ENCODE measurements around the gene SETD6. TPM values are rescaled to one million over a fixed set of nuclear protein-coding genes. Genes with fewer than 3 reads are reported as not detected.
A peak's percentile ranks its signal among the peaks of the same experiment; 100 is the strongest.

SETD6 gene
- total RNA-seq, 1 donor from 2014 or later: 7.2 TPM

GRCh38 chr16:58507963-58508670, 7.2 kb upstream of the SETD6 start:
- DNase-seq (ENCODE audit: low read depth in 2 of 2): no peak

DNA sequence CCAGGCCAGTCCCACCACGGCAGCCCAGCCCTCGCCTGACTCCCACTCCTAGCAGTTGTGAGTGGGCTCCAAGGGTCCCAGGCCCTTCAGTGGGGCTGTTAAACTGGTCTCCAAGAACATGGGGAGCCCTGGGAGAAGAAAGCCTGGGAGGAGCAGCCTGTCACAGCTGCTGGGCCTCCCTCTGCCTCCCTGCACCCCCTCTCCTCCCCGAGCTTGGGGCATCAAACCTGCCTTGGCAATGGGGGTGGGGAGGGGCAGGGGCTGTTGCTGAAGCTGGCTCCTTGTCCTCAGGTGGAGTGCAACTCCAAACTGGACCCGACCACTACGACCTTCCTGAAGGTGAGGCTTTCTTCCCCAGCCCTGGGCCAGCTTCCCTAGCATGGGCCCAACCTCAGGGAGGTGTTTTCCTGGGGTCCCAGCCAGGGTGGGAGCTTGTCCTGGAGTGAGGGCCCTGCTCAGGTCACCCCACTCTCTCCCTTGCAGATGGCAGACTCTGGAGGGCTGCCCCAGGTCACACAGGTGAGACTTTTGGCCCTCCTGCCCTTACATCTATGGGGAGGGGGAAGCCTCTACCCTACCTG, 6.6 kb upstream of the SETD6 start:
- no peak for DNase-seq (ENCODE audit: low read depth in 2 of 2)

GRCh38 chr16:58509256-58510096, 5.8 kb upstream of the SETD6 start:
- DNase-seq (ENCODE audit: low read depth in 2 of 2): no peak

DNA sequence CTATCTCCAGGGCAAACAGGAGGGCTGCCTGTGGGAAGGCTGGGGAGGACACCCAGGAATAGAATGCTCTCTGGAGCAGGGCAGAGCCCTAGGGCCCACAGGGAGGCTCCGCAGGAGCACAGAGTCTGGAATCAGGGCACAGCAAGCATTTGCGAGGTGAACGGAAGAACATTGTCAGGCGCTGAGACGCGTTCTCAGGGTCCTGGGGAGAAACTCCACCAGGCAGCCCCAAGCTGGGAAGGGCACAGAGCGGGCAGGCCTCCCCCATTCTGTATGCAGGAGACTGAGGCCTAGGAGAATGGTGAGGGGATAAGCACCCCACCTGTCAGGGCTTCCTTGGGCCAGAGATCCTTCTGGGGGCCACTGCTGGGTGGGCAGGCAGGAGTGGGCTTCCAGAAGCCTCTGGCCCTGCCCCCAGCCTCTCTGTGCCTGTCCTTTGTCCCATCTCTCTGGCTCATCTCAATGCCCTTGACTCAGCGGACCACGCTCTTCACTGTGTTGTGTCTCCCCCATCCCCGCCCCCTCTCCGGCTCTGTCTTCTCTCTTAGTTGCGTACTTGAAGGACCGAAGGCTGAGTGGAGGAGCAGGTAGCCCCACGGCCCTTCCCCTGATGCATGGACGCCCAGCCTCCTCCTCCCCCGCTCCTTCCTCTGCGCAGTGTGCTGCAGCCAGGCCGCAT, 5.1 kb upstream of the SETD6 start:
- DNase-seq (ENCODE audit: low read depth in 2 of 2): no peak

GRCh38 chr16:58510776-58511628, 4.3 kb upstream of the SETD6 start:
- DNase-seq (ENCODE audit: low read depth in 2 of 2): no peak

GRCh38 chr16:58511933-58512815, 3.1 kb upstream of the SETD6 start:
- peak; percentile 31 to 71 for DNase-seq (ENCODE audit: low read depth in 2 of 2)

- DNase-seq (ENCODE audit: low read depth in 2 of 2): no peak
Observed at GRCh38 chr16:58513874-58514273, 1.4 kb upstream of the SETD6 start.

DNA sequence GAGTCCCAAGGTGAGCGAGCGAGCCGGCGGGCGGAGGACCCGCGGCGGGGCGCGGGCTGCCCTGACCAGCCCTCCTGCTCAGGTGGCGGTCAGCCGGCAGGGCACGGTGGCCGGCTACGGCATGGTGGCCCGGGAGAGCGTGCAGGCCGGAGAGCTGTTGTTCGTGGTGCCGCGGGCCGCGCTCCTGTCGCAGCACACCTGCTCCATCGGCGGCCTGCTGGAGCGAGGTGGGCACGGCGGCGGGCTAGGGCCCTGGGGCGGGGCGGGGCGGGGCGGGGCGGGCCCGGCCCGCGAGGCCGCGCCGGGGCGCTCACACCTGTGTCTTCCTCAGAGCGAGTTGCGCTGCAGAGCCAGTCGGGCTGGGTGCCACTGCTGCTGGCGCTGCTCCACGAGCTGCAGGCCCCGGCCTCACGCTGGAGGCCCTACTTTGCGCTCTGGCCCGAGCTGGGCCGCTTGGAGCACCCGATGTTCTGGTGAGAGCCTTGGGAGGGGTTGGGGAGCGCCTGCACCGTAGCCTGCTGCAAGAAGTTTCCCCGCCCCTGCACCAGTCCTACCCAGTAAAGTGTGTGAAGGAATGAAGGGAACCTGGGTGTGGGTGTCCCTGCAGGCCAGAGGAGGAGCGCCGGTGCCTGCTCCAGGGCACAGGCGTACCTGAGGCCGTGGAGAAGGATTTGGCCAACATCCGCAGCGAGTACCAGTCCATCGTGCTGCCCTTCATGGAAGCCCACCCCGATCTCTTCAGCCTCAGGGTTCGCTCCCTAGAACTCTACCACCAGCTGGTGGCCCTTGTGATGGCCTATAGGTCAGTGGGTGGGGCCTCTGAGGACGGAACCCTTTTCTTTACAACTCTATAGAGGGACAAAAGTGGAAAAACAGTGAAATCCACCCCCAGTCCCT, 802 bp downstream of the SETD6 start:
- no peak for DNase-seq (ENCODE audit: low read depth in 2 of 2)

- no peak for DNase-seq (ENCODE audit: low read depth in 2 of 2)
Observed at GRCh38 chr16:58516768-58517107, 1.4 kb downstream of the SETD6 start.

- DNase-seq (ENCODE audit: low read depth in 2 of 2): no peak
Observed at GRCh38 chr16:58518083-58518979, 3.0 kb downstream of the SETD6 start.

- no peak for DNase-seq (ENCODE audit: low read depth in 2 of 2)
Observed at GRCh38 chr16:58518980-58519368, 3.7 kb downstream of the SETD6 start.

DNA sequence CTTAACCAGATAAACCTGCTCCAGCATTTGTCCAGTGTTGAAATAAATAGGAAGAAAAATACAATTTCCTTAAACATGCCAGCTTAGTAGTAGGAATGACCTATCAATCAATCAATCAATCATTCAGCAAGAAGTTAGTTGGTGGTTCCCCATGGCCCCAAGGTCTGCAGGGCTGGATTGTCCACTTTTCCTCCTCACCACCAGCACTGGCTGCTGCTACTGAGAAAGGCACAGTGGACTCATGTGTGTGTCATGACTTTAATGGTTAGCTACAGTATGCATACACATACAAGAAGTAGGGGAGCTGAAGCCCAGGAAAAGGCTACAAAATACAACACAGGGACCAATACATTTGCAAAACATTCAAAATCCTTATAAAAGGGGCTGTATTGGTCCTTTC, 4.4 kb downstream of the SETD6 start:
- DNase-seq (ENCODE audit: low read depth in 2 of 2): no peak

GRCh38 chr16:58530179-58530578, 14.9 kb downstream of the SETD6 start:
- DNase-seq (ENCODE audit: low read depth in 2 of 2): no peak

DNA sequence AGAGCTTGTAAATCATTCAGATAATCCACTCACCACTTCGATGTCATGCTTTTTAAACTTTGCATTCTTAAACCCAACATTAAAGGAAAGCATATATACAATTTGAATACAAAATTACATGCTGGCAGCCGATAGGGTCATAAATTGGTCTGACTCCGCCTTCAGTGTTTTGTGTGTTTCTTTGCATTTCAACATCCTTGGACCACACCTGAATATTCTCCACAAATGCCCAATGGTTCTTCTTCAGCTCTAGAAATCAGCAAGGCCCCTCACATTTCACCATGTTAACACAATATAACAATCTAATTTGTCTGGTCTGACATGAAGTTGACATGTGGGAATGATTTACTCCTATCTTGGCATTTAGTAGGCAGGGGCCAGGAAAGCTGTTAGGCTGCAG, 17.1 kb downstream of the SETD6 start:
- no peak for DNase-seq (ENCODE audit: low read depth in 2 of 2)

DNA sequence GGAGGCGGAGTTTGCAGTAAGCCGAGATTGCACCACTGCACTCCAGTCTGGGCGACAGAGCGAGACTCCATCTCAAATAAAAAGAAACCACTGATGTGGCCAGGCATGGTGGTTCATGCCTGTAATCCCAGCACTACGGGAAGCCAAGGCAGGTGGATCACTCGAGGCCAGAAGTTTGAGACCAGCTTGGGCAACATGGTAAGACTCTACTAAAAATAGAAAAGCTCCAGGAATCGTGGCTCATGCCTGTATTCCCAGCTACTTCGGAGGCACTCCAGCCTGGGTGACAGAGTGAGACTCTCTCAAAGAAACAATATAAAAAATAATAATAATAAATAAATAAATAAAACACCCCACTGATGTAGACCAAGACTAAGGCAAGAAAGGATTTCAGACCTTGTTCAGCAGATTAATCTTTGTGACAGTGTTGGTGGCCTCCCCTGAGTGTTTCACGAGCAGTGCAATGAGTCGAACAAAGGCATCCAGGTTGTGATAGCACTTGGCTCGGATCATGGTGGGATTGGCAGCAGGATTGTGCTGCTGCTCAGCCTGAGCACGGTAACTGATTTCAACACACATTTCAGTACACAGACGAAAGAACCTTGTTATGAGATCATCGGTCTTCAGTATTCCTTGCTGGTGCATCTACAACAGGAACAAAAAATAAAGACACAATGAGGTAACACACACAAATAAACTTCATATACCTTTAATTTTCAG, 18.6 kb downstream of the SETD6 start:
- DNase-seq (ENCODE audit: low read depth in 2 of 2): no peak

- no peak for DNase-seq (ENCODE audit: low read depth in 2 of 2)
Observed at GRCh38 chr16:58535100-58535499, 19.8 kb downstream of the SETD6 start.

DNA sequence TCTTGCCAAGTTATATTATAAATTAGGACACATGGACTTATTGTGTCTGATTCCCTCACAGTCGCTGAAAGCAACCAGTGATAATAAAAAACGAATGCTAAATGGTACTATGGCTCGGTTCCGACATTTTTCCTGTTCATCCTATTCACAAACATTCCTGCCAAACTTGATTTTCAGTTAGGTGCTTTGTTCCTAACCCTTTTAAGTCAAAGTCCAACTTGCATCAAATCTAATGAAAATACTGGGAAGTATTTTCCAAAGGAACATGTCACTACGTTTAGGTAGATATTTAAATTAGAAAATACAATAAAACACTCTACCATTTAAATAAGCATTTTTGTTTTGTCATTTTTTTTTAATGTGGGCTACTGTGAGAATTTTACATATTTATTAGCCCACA, 21.0 kb downstream of the SETD6 start:
- DNase-seq (ENCODE audit: low read depth in 2 of 2): no peak

All from dermis microvascular lymphatic vessel endothelial cell (primary cell).